Body of pancreas (tissue), 4 donors: ENCODE data around the gene CADM4. TPM values are rescaled to one million over a fixed set of nuclear protein-coding genes. Genes with fewer than 3 reads are reported as not detected.

Experiments
- ATAC-seq: fragments of 150-250 bp; one replicate; pipeline ENCODE4 v1.9.1; 2016
- DNase-seq, 4 donors: peaks; one replicate each; pipeline ENCODE4 v3.0.0-alpha.2; 2019
- H3K27ac ChIP-seq, 4 donors: fragments of 200-600 bp; sonication (generic); 1 replicate in 3 of 4; 2 replicates in 1 of 4; pipeline versions ENCODE4 v1.5.1 to v1.6.1; 2016 to 2019; ENCODE audit warnings: mild to moderate bottlenecking in 1 of 4, mixed read lengths in 1 of 4, moderate library complexity in 1 of 4
- H3K27me3 ChIP-seq, 2 donors: fragments of 200-600 bp; sonication (generic); one replicate each; pipeline ENCODE4 v1.6.0; 2016; ENCODE audit warnings: mild to moderate bottlenecking in 1 of 2
- H3K36me3 ChIP-seq, 2 donors: fragments of 200-600 bp; sonication (generic); replicated peaks in 1 of 2; 2 replicates each; pipeline ENCODE4 v1.5.1; 2016; ENCODE audit warnings: low read depth in 2 of 2; ENCODE audit not compliant: insufficient read depth in 1 of 2
- H3K4me1 ChIP-seq: fragments of 200-600 bp; sonication (generic); one replicate; pipeline ENCODE4 v1.6.0; 2016
- H3K4me3 ChIP-seq, 2 donors: fragments of 200-600 bp; sonication (generic); 1 replicate in 1 of 2; 2 replicates in 1 of 2; pipeline ENCODE4 v1.5.1; 2016 to 2019
- H3K9me3 ChIP-seq, 3 donors: fragments of 200-600 bp; sonication (generic); 1 replicate in 2 of 3; 2 replicates in 1 of 3; pipeline ENCODE4 v1.5.1; 2016
- CTCF ChIP-seq, 7 experiments: fragments of 450-650 bp in 4 of 7; fragments of 200-600 bp in 3 of 7; sonication (generic) in 3 of 7; IDR thresholded peaks; one replicate each; pipeline ENCODE4 v1.5.1; 2016 to 2019; ENCODE audit warnings: antibody characterized with exemption in 7 of 7
- POLR2A ChIP-seq, 3 donors: fragments of 450-650 bp; IDR thresholded peaks; one replicate each; pipeline ENCODE4 v1.6.1; 2016; ENCODE audit warnings: antibody characterized with exemption in 3 of 3, mild to moderate bottlenecking in 2 of 3
- WGBS, 2 donors: methylation state at CpG; one replicate each; pipeline ENCODE4 v1.1.5; 2017; 5-methylcytosine and 5-hydroxymethylcytosine counted together
- intact Hi-C: fragments of 100-400 bp; cut with DNase I; formaldehyde crosslinking; loops from one replicate; pipeline ENCODE4 v1.15.1; 2023
- total RNA-seq, 2 donors: library from RNA; depleted of rRNA; stranded (reverse); fragments of >200 nt; gene quantifications; one replicate each; pipeline ENCODE4 v1.1.0, GENCODE V29; 2016

CADM4 gene
- total RNA-seq, 2 donors from 2014 or later: 2.0 to 2.6 TPM

DNA sequence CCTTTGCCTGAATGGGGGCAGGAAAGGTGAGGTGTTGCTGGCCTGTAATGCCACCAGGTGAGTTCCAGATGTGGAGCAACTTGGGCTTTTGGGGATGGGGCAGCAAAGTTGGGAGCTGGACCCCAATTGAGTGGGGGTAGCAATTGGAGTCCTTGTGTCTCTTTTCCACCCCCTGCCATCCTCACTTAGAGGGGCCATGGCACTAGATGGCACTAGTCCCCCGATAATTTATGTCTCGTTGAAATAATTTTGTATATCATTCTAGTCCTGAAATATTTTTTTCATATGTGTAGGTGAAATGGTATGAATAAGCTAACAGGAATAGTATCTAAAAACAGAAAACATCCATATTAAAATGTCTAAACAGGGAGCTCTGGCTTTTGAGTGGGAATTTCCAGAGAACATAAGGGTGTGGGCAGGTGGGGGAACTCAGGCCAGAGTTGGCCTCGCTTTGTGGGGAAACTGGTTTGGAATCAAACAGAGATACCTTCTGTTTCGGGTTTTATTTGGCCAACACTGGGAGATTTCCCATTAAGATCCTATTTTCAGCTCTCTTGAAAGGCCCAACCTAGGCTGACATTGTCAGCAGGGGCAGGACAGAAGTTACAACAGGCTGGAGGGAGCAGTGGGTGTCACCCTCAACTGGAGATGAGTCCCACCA is 39.9 kb downstream of the CADM4 start:
- Histone ChIP-seq H3K9me3 (no peaks in the 10 kb centered on the region), H3K27ac (no peak overlapping the region), H3K27me3 (no peaks in the 10 kb centered on the region), H3K4me3 (no peak overlapping the region), H3K36me3 (peaks cover 0 to 2% of the 10 kb centered on the region in 2 donors), H3K4me1 (peaks cover 23% of the 10 kb centered on the region)
- ATAC-seq (no peak), DNase-seq (no peak)
- 55 to 68% methylated on average over 4 of the region's 4 CpGs for WGBS, 2 donors
- intact Hi-C loops: loop anchor here (5.0 kb wide), 1 partner anchor 32 kb away; no protein-coding TSS in a partner anchor
- TF ChIP-seq POLR2A (IDR thresholded peaks at IDR 0.05) (no peak), CTCF (IDR thresholded peaks at IDR 0.05) (no peak)

- TF ChIP-seq POLR2A (IDR thresholded peaks at IDR 0.05) (no peak), CTCF (IDR thresholded peaks at IDR 0.05) (no peak)
- Histone ChIP-seq H3K27me3 (no peaks in the 10 kb centered on the region), H3K27ac (no peak overlapping the region), H3K36me3 (peaks cover 0 to 2% of the 10 kb centered on the region in 2 donors), H3K4me1 (peaks cover 34% of the 10 kb centered on the region), H3K4me3 (no peak overlapping the region), H3K9me3 (no peaks in the 10 kb centered on the region)
- no peak for DNase-seq
- intact Hi-C loops: no loop called here
- no peak for ATAC-seq
- 88 to 90% methylated on average over 15 to 19 of the region's 19 CpGs for WGBS, 2 donors
Observed at GRCh38 chr19:43598445-43599240, 41.0 kb downstream of the CADM4 start.

DNA sequence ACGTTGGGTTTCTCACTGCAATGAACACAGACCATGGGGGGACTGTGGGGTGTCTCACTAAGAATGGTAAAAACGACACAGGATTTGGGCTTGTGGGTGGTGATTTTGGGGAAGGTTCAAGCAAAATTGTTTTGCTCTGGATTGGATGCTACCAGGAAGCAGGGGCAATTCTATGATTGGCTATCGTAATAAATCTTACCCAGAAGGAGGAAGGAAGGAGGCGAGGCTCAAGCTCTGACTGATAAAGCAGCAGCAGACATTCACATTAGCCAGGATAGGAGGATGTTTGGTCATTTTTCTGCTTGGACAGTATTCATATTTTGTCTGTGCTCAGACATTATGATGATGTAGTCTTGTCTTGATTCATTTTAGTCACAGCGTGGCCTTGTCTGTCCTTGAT is 41.8 kb downstream of the CADM4 start:
- Histone ChIP-seq H3K27ac (peak overlapping the region in 1 of 4 donors; percentile 99), H3K9me3 (no peaks in the 10 kb centered on the region), H3K27me3 (no peaks in the 10 kb centered on the region), H3K4me1 (peaks cover 36% of the 10 kb centered on the region), H3K36me3 (peaks cover 0 to 4% of the 10 kb centered on the region in 2 donors), H3K4me3 (no peak overlapping the region)
- intact Hi-C loops: no loop called here
- TF ChIP-seq CTCF (IDR thresholded peaks at IDR 0.05) (no peak), POLR2A (IDR thresholded peaks at IDR 0.05) (no peak)
- no peak for DNase-seq
- WGBS, 2 donors: 43 to 50% methylated on average over 5 of the region's 5 CpGs
- no peak for ATAC-seq

GRCh38 chr19:43596842-43597461 is 42.7 kb downstream of the CADM4 start:
- TF ChIP-seq CTCF (IDR thresholded peaks at IDR 0.05): no peak
- TF ChIP-seq POLR2A (IDR thresholded peaks at IDR 0.05): no peak
- Histone ChIP-seq H3K27ac (peak overlapping the region; percentile 82 to 99 (median 94)), H3K9me3 (no peaks in the 10 kb centered on the region), H3K4me3 (peak overlapping the region; percentile 17 to 46), H3K36me3 (peaks cover 0 to 7% of the 10 kb centered on the region in 2 donors), H3K4me1 (peaks cover 36% of the 10 kb centered on the region), H3K27me3 (no peaks in the 10 kb centered on the region)
- ATAC-seq (no peak), DNase-seq (no peak)
- 12% methylated on average over 7 of the region's 7 CpGs for WGBS, 2 donors
- intact Hi-C loops: no loop called here
